GM12878 (cell line): ENCODE measurements around the gene CCDC61. TPM values are rescaled to one million over a fixed set of nuclear protein-coding genes. Genes with fewer than 3 reads are reported as not detected.

Source experiments
- ATAC-seq: fragments of 200-7000 bp; cut with Tn5 transposase; 3 replicates; pipeline ENCODE4 v1.9.1; 2020; ENCODE audit warnings: mild to moderate bottlenecking, moderate library complexity
- BruUV-seq: library from RNA; stranded (reverse); fragments of 400-500 nt; replicated peaks from 2 replicates; lab custom pipeline; 2021; lab: Mats Ljungman, UMichigan
- CTCF ChIA-PET: fragments of 300-600 bp; sonication (Branson Sonifier 250); formaldehyde crosslinking; extraction: SDS; loops from one replicate; lab custom pipeline; 2021; ENCODE audit warnings: inconsistent platforms; lab: Yijun Ruan, JAX
- POLR2A ChIA-PET: fragments of 350-600 bp; formaldehyde crosslinking; extraction: SDS; loops from one replicate; lab custom pipeline; 2021; ENCODE audit warnings: inconsistent platforms; lab: Charles Lee
- RAD21 ChIA-PET: fragments of 300-600 bp; sonication (Branson Sonifier 250); formaldehyde crosslinking; loops from one replicate; lab custom pipeline; 2023; ENCODE audit warnings: antibody characterized with exemption; ENCODE audit not compliant: unreplicated experiment; lab: Charles Lee
- SMC1A ChIA-PET: fragments of 300-600 bp; sonication (Branson Sonifier 250); formaldehyde crosslinking; loops from one replicate; lab custom pipeline; 2023; ENCODE audit not compliant: unreplicated experiment, uncharacterized antibody; lab: Charles Lee
- DNase-seq: peaks from one replicate; pipeline ENCODE4 v3.0.0-alpha.2; 2011; ENCODE audit warnings: low read depth, low spot score
- FAIRE-seq: peaks from 3 replicates; lab custom pipeline; 2011; peaks lifted over from hg19 to GRCh38; lab: Jason Lieb, UNC
- H2AFZ ChIP-seq: 2 replicates; pipeline ENCODE4 v1.6.0; 2011; ENCODE audit warnings: low read depth, low read length, control low read depth; ENCODE audit not compliant: control insufficient read depth
- H3K27ac ChIP-seq: 2 replicates; pipeline ENCODE4 v1.5.1; 2011; ENCODE audit warnings: control low read depth; ENCODE audit not compliant: control insufficient read depth, insufficient read depth
- H3K27me3 ChIP-seq, 2 experiments: replicated peaks in 1 of 2; 2 replicates each; pipeline versions ENCODE4 v1.6.0 to v1.6.1; 2011; ENCODE audit warnings: low read length in 1 of 2; ENCODE audit not compliant: control insufficient read depth in 2 of 2, insufficient read depth in 2 of 2
- H3K36me3 ChIP-seq, 2 experiments: 2 replicates each; pipeline ENCODE4 v1.5.1; 2011; ENCODE audit warnings: low read length in 1 of 2; ENCODE audit not compliant: control insufficient read depth in 2 of 2, insufficient read depth in 2 of 2
- H3K4me1 ChIP-seq: 2 replicates; pipeline ENCODE4 v1.6.1; 2011; ENCODE audit warnings: mild to moderate bottlenecking, low read length, moderate library complexity, mixed read lengths; ENCODE audit not compliant: control insufficient read depth, insufficient read depth
- H3K4me2 ChIP-seq: 2 replicates; pipeline ENCODE4 v1.6.0; 2011; ENCODE audit warnings: control low read depth; ENCODE audit not compliant: control insufficient read depth, insufficient read depth
- H3K4me3 ChIP-seq: fragments of 200-600 bp; sonication (generic); 2 replicates; pipeline ENCODE4 v1.5.1; 2016
- H3K79me2 ChIP-seq: 2 replicates; pipeline ENCODE4 v1.6.0; 2011; ENCODE audit warnings: low read length; ENCODE audit not compliant: control insufficient read depth, insufficient read depth
- H3K9ac ChIP-seq: 2 replicates; pipeline ENCODE4 v1.8.0; 2011; ENCODE audit warnings: low read length, control low read depth, mixed read lengths; ENCODE audit not compliant: control insufficient read depth, insufficient read depth
- H3K9me3 ChIP-seq: replicated peaks from 3 replicates; pipeline ENCODE4 v1.5.1; 2011; ENCODE audit warnings: mild to moderate bottlenecking, low read length; ENCODE audit not compliant: control insufficient read depth, insufficient read depth
- H4K20me1 ChIP-seq: 2 replicates; pipeline ENCODE4 v1.6.0; 2011; ENCODE audit not compliant: control insufficient read depth, insufficient read depth
- BACH1 ChIP-seq: fragments of 450-650 bp; IDR thresholded peaks from 2 replicates; pipeline ENCODE4 v1.6.1; 2017; ENCODE audit warnings: mild to moderate bottlenecking, borderline replicate concordance
- CBX5 ChIP-seq: sonication (generic); IDR thresholded peaks from 2 replicates; pipeline ENCODE4 v1.6.1; 2016; ENCODE audit warnings: low read depth, moderate library complexity, mild to moderate bottlenecking, inconsistent platforms
- CUX1 ChIP-seq: IDR thresholded peaks from 2 replicates; pipeline ENCODE4 v1.6.1; 2012; ENCODE audit warnings: improper control_type of control experiment, low read depth, low read length; ENCODE audit not compliant: insufficient replicate concordance
- FOXK2 ChIP-seq: fragments of 450-650 bp; IDR thresholded peaks from 2 replicates; pipeline ENCODE4 v1.6.1; 2017; ENCODE audit warnings: mild to moderate bottlenecking, moderate library complexity
- HDGF ChIP-seq: fragments of 450-650 bp; IDR thresholded peaks from 2 replicates; pipeline ENCODE4 v1.6.1; 2016; ENCODE audit warnings: antibody characterized with exemption
- JUND ChIP-seq: IDR thresholded peaks from 2 replicates; pipeline ENCODE4 v1.6.1; 2012; ENCODE audit warnings: low read depth, mild to moderate bottlenecking, low read length, improper control_type of control experiment, moderate library complexity
- NFIC ChIP-seq: IDR thresholded peaks from 2 replicates; pipeline ENCODE4 v1.6.1; 2012; ENCODE audit warnings: low read depth, mild to moderate bottlenecking, inconsistent platforms, low read length, moderate library complexity
- TBL1XR1 ChIP-seq: IDR thresholded peaks from 2 replicates; pipeline ENCODE4 v1.6.1; 2012; ENCODE audit warnings: low read depth, low read length, improper control_type of control experiment
- TCF7 ChIP-seq: IDR thresholded peaks from 2 replicates; pipeline ENCODE4 v1.6.1; 2014; ENCODE audit warnings: antibody characterized with exemption, borderline replicate concordance
- ZNF207 ChIP-seq: fragments of 450-650 bp; IDR thresholded peaks from 2 replicates; pipeline ENCODE4 v1.6.1; 2014; ENCODE audit warnings: antibody characterized with exemption, mild to moderate bottlenecking, borderline replicate concordance
- WGBS: methylation state at CpG from one replicate; pipeline ENCODE4 v1.1.6; 2016; ENCODE audit warnings: low lambda C conversion rate; ENCODE audit not compliant: insufficient replicate concordance, insufficient coverage; ENCODE audit errors: missing lambda C conversion rate; 5-methylcytosine and 5-hydroxymethylcytosine counted together
- in situ Hi-C: fragments of 300-500 bp; cut with MboI; formaldehyde crosslinking; loops from 9 replicates; pipeline ENCODE4 v1.14.3; 2018; ENCODE audit warnings: mixed read lengths
- intact Hi-C: fragments of 100-400 bp; cut with micrococcal nuclease; formaldehyde crosslinking; loops from one replicate; pipeline ENCODE4 v1.14.2; 2022; ENCODE audit not compliant: unreplicated experiment
- polyA plus RNA-seq, 11 experiments: library from polyadenylated mRNA; depleted of rRNA in 4 of 11; unstranded in 6 of 11; stranded (reverse) in 5 of 11; fragments of >200 nt; fragmentation: Nextera tagmentation in 4 of 11; fragmentation: Illumina TruSeq in 1 of 11; extraction: Ambion mirVana in 4 of 11; extraction: Trizol in 1 of 11; gene quantifications; 1 replicate in 1 of 11; 2 replicates in 10 of 11; pipeline versions ENCODE4 v1.2.1 to v1.2.3, GENCODE V29; 2011 to 2016; ENCODE audit warnings: inconsistent platforms in 2 of 11, missing spikeins in 2 of 11, low read depth in 1 of 11
- total RNA-seq, 4 experiments: library from RNA; depleted of rRNA in 3 of 4; stranded (reverse); fragments of >200 nt in 3 of 4; fragmentation: Illumina TruSeq in 1 of 4; extraction: Trizol in 1 of 4; gene quantifications; 2 replicates each; pipeline versions ENCODE4 v1.2.1 to v1.2.3, GENCODE V29; 2013 to 2021
- TF ChIP-seq, protein P1 (sequence below): IDR thresholded peaks from 2 replicates; pipeline ENCODE4 v1.6.1; 2012; ENCODE audit warnings: mild to moderate bottlenecking, low read depth, low read length

The CCDC61 gene
- total and polyA plus RNA-seq, 10 of the 15 experiments (the other 5 are each of a cell fraction or from before 2014, with no cell fraction given), result 0.27 to 27.1 (median 8.7) TPM

DNA sequence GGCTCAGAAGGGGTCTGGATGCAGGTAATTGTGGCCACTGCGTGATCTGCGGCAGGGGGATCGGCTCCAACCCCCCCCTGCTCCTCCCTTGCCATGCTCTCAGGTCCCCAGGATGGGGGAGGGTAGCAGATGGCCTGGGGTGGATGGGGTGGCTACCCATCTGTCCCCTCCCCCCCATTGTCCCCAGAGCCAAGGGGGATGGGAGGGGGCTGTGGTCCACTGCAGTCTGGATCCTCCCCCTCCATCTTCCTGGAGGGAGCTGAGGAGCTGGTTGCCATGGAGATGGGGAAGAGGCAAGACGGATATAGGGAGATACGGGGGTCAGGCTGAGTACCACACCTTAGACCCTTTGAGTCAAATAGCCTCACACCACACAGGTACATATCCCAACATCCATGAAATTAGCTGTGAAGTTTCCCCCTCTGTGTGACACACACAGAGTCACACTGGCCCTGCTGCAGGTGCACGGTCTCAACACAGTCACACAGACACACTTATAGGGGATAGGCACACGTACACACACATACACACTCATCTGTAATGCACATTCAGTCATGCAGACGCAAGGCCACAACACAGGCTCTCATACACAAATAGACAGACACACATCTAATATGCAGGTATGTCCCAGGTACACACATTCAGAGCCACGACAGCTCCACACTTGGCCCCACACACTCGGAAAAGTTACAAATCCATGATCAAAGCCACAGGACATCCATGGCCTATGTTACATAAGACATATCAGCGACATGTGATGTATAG lies 19.8 kb upstream of the CCDC61 start:
- H3K36me3 ChIP-seq, result no peaks in the 10 kb centered on the region
- DNase-seq, result no peak
- ChIA-PET RAD21 (no interaction called here), CTCF (interaction anchor here (0.7 kb wide), 1 partner anchor 1074 kb away, joined by 4 read pairs; no protein-coding TSS in a partner anchor), POLR2A (no interaction called here)
- H3K27me3 ChIP-seq, result peaks cover 0 to 11% of the 10 kb centered on the region in 2 experiments; a peak in 3 of 4 replicates
- no peaks in the 10 kb centered on the region for H4K20me1 ChIP-seq
- no peak for FAIRE-seq
- H3K27ac ChIP-seq, result no peak overlapping the region
- BruUV-seq, result no TSS peak
- WGBS, result 44% methylated on average over 11 of the region's 11 CpGs
- no peak for ATAC-seq
- intact Hi-C loops, result no loop called here
- no peak overlapping the region for H3K4me2 ChIP-seq
- H3K9ac ChIP-seq, result no peak overlapping the region
- no peaks in the 10 kb centered on the region for H3K4me1 ChIP-seq
- TF ChIP-seq ZNF207, result no peak
- no peak for TF ChIP-seq FOXK2
- TF ChIP-seq TCF7, result no peak
- TF ChIP-seq BACH1, result no peak
- TF ChIP-seq, protein P1, sequence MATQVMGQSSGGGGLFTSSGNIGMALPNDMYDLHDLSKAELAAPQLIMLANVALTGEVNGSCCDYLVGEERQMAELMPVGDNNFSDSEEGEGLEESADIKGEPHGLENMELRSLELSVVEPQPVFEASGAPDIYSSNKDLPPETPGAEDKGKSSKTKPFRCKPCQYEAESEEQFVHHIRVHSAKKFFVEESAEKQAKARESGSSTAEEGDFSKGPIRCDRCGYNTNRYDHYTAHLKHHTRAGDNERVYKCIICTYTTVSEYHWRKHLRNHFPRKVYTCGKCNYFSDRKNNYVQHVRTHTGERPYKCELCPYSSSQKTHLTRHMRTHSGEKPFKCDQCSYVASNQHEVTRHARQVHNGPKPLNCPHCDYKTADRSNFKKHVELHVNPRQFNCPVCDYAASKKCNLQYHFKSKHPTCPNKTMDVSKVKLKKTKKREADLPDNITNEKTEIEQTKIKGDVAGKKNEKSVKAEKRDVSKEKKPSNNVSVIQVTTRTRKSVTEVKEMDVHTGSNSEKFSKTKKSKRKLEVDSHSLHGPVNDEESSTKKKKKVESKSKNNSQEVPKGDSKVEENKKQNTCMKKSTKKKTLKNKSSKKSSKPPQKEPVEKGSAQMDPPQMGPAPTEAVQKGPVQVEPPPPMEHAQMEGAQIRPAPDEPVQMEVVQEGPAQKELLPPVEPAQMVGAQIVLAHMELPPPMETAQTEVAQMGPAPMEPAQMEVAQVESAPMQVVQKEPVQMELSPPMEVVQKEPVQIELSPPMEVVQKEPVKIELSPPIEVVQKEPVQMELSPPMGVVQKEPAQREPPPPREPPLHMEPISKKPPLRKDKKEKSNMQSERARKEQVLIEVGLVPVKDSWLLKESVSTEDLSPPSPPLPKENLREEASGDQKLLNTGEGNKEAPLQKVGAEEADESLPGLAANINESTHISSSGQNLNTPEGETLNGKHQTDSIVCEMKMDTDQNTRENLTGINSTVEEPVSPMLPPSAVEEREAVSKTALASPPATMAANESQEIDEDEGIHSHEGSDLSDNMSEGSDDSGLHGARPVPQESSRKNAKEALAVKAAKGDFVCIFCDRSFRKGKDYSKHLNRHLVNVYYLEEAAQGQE, result no peak
- TF ChIP-seq CBX5, result no peak
- TF ChIP-seq HDGF, result no peak
- TF ChIP-seq TBL1XR1, result no peak
- TF ChIP-seq NFIC, result no peak
- TF ChIP-seq JUND, result no peak
- no peak for TF ChIP-seq CUX1
- TF ChIP-seq, all 136 proteins: peak for 0
- H3K79me2 ChIP-seq, result no peaks in the 10 kb centered on the region
- SMC1A ChIA-PET, result no interaction called here
- in situ Hi-C loops, result no loop called here
- no peak overlapping the region for H2AFZ ChIP-seq
- H3K9me3 ChIP-seq, result no peaks in the 10 kb centered on the region
- H3K4me3 ChIP-seq, result no peak overlapping the region
